NT2/D1 (cell line): ENCODE measurements around the gene LCE1C.

Experiments
- SUZ12 ChIP-seq: IDR thresholded peaks from 2 replicates; pipeline ENCODE4 v1.6.1; 2011; ENCODE audit not compliant: insufficient read length, insufficient read depth; ENCODE audit errors: extremely low read depth
- YY1 ChIP-seq: IDR thresholded peaks from 2 replicates; pipeline ENCODE4 v1.6.1; 2011; ENCODE audit not compliant: insufficient read length, insufficient read depth
- ZNF274 ChIP-seq: IDR thresholded peaks from 2 replicates; pipeline ENCODE4 v1.6.1; 2011; ENCODE audit warnings: mild to moderate bottlenecking, low read depth, low read length

- no peak for TF ChIP-seq YY1
- no peak for TF ChIP-seq ZNF274
- TF ChIP-seq SUZ12 = no peak
These were observed 46.8 kb downstream of the LCE1C start for GRCh38 chr1:152759453-152760173.
